Activated T-cell treated with anti-CD3 and anti-CD28 coated beads, Interleukin-2, amount 50 U/mL, for 72 hours (primary cell): ENCODE results near the gene TFCP2L1. TPM values are rescaled to one million over a fixed set of nuclear protein-coding genes. Genes with fewer than 3 reads are reported as not detected.
A peak's percentile ranks its signal among the peaks of the same experiment; 100 is the strongest.
"Not testable (repeated sequence)": the region's sequence is repeated elsewhere in the genome, so short reads cannot be mapped to it uniquely, and the experiment has no call there.

Source experiments
- ATAC-seq, 2 donors: fragments of 150-1000 bp; cut with Tn5 transposase; replicated peaks in 1 of 2; 2 replicates each; pipeline ENCODE4 v1.10.0; 2021; ENCODE audit warnings: moderate library complexity in 2 of 2, mild to moderate bottlenecking in 1 of 2
- DNase-seq, 2 donors: peaks; one replicate each; pipeline ENCODE4 v3.0.0; 2021 to 2022; ENCODE audit warnings: mixed read lengths in 1 of 2
- H3K27ac Mint-ChIP-seq: one replicate; pipeline ENCODE4 v1.8.0; 2022; ENCODE audit warnings: mild to moderate bottlenecking, moderate library complexity, mixed read lengths
- H3K27me3 Mint-ChIP-seq: one replicate; pipeline ENCODE4 v1.8.0; 2022; ENCODE audit warnings: low read depth, mixed read lengths
- H3K36me3 Mint-ChIP-seq, 2 donors: one replicate each; pipeline ENCODE4 v1.8.0; 2022; ENCODE audit warnings: mixed read lengths in 2 of 2, mild to moderate bottlenecking in 1 of 2; ENCODE audit not compliant: insufficient read depth in 2 of 2
- H3K4me1 Mint-ChIP-seq: one replicate; pipeline ENCODE4 v1.8.0; 2022; ENCODE audit warnings: low read depth, mixed read lengths
- H3K4me3 Mint-ChIP-seq, 2 donors: one replicate each; pipeline ENCODE4 v1.8.0; 2022; ENCODE audit warnings: mild to moderate bottlenecking in 2 of 2, mixed read lengths in 2 of 2, moderate library complexity in 2 of 2
- H3K9me3 Mint-ChIP-seq, 2 donors: one replicate each; pipeline ENCODE4 v1.8.0; 2022; ENCODE audit warnings: mixed read lengths in 2 of 2
- total RNA-seq, 2 donors: library from RNA; stranded (reverse); gene quantifications; one replicate each; pipeline ENCODE4 v1.2.3, GENCODE V29; 2022

Gene TFCP2L1
- total RNA-seq, 2 donors from 2014 or later, result 0.10 to 0.16 TPM

- Mint-ChIP-seq H3K27me3 (peaks cover 30% of the 10 kb centered on the region), H3K27ac (no peak overlapping the region), H3K4me1 (no peaks in the 10 kb centered on the region), H3K36me3 (no peaks in the 10 kb centered on the region), H3K9me3 (no peaks in the 10 kb centered on the region), H3K4me3 (no peak overlapping the region)
- ATAC-seq (peak in 1 of 2 donors; percentile 44), DNase-seq (no peak)
Observed at GRCh38 chr2:121309801-121310200, 24.8 kb upstream of the TFCP2L1 start.

- Mint-ChIP-seq H3K27me3 (peaks cover 33% of the 10 kb centered on the region), H3K9me3 (no peaks in the 10 kb centered on the region), H3K27ac (peak overlapping the region; percentile 21), H3K4me3 (no peak overlapping the region), H3K36me3 (no peaks in the 10 kb centered on the region), H3K4me1 (no peaks in the 10 kb centered on the region)
- no peak for DNase-seq
- ATAC-seq, result no peak
Observed at GRCh38 chr2:121309323-121309722, 24.3 kb upstream of the TFCP2L1 start.

GRCh38 chr2:121307048-121307447 lies 22.0 kb upstream of the TFCP2L1 start:
- H3K27ac Mint-ChIP-seq, result no peak overlapping the region
- no peak for DNase-seq
- no peaks in the 10 kb centered on the region for H3K36me3 Mint-ChIP-seq
- no peaks in the 10 kb centered on the region for H3K9me3 Mint-ChIP-seq
- no peak overlapping the region for H3K4me3 Mint-ChIP-seq
- H3K4me1 Mint-ChIP-seq, result no peaks in the 10 kb centered on the region
- ATAC-seq, result no peak
- peaks cover 33% of the 10 kb centered on the region for H3K27me3 Mint-ChIP-seq

DNA sequence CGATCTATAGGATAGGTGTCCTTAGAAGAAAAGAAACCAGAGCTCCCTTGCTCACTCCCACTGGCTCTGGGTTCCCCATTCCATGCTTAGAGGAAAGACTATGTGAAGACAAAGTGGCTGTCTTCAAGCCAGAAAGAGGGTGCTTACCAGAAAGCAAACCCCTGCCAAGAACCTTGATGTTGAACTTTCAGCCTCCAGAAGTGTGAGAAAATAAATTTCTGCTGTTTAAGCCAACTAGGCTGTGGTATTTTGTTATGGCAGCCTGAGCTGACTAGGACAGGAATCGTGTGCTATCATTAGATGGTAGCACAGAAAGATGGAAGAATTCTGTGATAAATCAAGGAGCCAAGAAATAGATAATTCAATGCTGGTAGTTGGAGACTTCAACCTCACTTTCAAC lies 19.9 kb upstream of the TFCP2L1 start:
- DNase-seq, result no peak
- Mint-ChIP-seq H3K27me3 (peaks cover 33% of the 10 kb centered on the region), H3K4me1 (no peaks in the 10 kb centered on the region)

DNA sequence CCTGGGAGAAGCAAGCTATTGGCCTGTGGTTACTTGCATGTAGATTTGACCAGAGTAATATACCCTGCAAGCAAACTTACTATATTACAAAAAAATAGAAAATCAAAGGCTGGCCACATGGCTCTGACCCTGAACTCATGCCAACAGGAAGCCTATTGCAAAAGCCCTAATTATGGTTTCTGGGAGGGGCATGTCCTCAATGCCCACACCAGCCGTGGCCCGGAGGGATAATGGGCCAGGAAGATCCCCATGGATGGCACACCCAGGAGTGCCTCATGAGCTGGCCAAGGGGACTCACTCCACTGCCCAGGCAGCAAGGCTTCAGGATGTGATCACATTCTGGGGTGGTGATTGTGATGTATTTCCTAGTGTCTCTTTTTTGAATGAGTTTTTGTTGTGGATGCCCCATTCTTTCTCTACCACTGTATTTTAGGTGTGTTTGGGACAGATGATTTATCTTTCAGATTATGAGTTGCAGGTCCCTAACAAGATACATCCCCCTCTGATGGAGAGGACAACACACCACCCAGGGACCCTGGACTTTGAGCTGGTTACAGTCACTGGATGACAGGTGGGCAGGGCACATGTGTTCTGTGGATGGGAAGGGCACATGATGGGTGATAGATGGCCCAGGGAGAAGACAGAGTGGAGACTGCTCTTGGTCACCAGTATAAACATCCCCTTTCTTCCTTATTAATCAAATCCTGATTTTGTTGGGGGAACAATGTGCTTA lies 18.7 kb upstream of the TFCP2L1 start:
- no peaks in the 10 kb centered on the region for H3K36me3 Mint-ChIP-seq
- DNase-seq, result no peak
- no peak overlapping the region for H3K27ac Mint-ChIP-seq
- no peak overlapping the region for H3K4me3 Mint-ChIP-seq
- ATAC-seq, result no peak
- no peaks in the 10 kb centered on the region for H3K9me3 Mint-ChIP-seq
- peaks cover 29% of the 10 kb centered on the region for H3K27me3 Mint-ChIP-seq
- H3K4me1 Mint-ChIP-seq, result no peaks in the 10 kb centered on the region

More for the DNA sequence above, 19.9 kb upstream of the TFCP2L1 start:
- no peaks in the 10 kb centered on the region for H3K36me3 Mint-ChIP-seq
- no peak overlapping the region for H3K4me3 Mint-ChIP-seq
- ATAC-seq, result no peak
- H3K27ac Mint-ChIP-seq, result no peak overlapping the region
- no peaks in the 10 kb centered on the region for H3K9me3 Mint-ChIP-seq

DNA sequence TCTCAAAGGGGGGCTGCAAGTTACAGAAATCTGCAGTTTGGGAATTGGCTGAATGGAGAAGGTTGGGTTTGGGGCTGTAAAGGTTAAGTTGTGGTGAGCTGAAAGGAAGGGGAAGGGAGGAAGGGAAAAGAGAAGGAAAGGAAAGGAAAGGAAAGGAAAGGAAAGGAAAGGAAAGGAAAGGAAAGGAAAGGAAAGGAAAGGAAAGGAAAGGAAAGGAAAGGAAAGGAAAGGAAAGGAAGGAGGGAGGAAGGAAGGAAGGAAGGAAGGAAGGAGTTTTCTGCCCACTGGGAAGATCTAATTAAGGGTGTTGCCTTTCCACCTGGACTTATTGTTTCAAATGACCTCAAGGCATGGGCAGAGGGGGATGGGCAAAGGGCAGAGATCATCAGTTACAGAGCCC lies 16.2 kb upstream of the TFCP2L1 start:
- not testable (repeated sequence) for H3K4me1 Mint-ChIP-seq, H3K27ac Mint-ChIP-seq, ATAC-seq, DNase-seq, H3K9me3 Mint-ChIP-seq, H3K4me3 Mint-ChIP-seq, H3K36me3 Mint-ChIP-seq
- peaks cover 17% of the 10 kb centered on the region for H3K27me3 Mint-ChIP-seq

GRCh38 chr2:121298476-121298875 lies 13.5 kb upstream of the TFCP2L1 start:
- H3K27ac Mint-ChIP-seq, result no peak overlapping the region
- DNase-seq (no peak), ATAC-seq (no peak)
- no peaks in the 10 kb centered on the region for H3K9me3 Mint-ChIP-seq
- peaks cover 8% of the 10 kb centered on the region for H3K27me3 Mint-ChIP-seq
- no peaks in the 10 kb centered on the region for H3K4me1 Mint-ChIP-seq
- no peaks in the 10 kb centered on the region for H3K36me3 Mint-ChIP-seq
- H3K4me3 Mint-ChIP-seq, result no peak overlapping the region

GRCh38 chr2:121297866-121298265 lies 12.9 kb upstream of the TFCP2L1 start:
- H3K36me3 Mint-ChIP-seq, H3K27ac Mint-ChIP-seq, DNase-seq, ATAC-seq, H3K4me3 Mint-ChIP-seq, H3K4me1 Mint-ChIP-seq, H3K9me3 Mint-ChIP-seq, H3K27me3 Mint-ChIP-seq: not testable (repeated sequence)

DNA sequence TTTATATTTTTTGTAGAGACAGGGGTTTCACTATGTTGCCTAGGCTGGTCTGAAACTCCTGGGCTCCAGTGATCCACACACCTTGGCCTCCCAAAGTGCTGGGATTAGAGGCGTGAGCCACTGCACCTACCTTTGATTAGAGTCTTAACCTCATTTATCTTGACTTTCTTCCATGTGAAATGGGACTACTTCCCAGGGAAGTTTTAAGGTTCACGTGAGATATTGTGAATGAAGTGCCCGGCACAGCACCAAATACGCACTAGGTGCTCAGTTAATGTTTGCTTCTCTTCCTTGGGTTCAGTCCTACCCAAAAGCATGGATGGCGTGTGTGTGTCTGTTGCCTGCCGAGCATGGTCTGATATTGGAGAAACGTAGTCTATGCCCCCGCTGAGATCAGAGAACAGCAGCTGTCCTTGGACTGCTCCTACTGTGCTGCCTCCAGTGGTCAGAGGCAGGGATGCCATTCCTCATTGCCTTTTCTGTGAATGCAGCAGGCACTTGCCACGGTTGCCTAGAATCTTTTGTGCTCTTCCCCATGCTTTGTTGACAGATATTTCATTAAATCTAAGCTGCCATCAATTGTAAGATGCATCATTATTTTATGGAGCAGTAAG lies 12.3 kb upstream of the TFCP2L1 start:
- Mint-ChIP-seq H3K27me3 (peaks cover 8% of the 10 kb centered on the region), H3K9me3 (no peaks in the 10 kb centered on the region), H3K27ac (no peak overlapping the region), H3K36me3 (no peaks in the 10 kb centered on the region), H3K4me1 (no peaks in the 10 kb centered on the region), H3K4me3 (no peak overlapping the region)
- no peak for ATAC-seq
- DNase-seq, result no peak

DNA sequence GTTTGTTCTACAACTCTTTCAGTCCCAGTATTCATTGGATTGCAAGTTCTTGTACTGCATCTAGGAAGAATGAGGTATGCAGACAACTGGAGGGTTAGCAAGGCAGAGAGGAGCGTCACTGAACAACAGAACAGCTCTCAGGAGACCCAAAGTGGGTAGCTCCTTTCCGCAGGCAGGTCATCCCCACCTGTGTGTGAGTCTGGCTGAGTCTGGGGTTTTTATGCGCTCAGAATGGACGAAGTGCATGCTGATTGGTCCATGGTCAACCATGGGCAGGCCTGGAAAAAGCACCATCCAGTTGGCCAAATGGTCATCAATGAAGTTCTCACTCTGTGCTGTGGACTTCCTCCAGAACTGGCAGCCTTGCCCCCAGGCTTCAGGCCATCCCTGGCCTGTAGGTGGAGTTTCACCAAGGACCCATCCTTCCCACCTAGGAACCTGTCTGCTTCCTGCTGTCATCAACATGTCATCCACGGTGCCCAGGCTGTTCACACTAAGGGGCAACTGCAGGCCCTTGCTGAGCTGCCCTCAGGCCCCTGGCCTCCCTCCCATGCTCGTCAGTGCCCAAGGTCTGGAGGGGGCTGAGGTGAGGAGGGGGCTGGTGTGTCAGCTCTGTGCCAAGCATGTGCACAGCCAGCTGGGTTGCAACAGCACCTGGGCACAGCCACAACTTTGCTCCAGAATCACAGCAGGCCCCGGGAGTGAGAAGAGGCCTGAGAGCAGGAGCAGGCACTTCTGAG lies 11.1 kb upstream of the TFCP2L1 start:
- no peaks in the 10 kb centered on the region for H3K36me3 Mint-ChIP-seq
- no peak for ATAC-seq

DNA sequence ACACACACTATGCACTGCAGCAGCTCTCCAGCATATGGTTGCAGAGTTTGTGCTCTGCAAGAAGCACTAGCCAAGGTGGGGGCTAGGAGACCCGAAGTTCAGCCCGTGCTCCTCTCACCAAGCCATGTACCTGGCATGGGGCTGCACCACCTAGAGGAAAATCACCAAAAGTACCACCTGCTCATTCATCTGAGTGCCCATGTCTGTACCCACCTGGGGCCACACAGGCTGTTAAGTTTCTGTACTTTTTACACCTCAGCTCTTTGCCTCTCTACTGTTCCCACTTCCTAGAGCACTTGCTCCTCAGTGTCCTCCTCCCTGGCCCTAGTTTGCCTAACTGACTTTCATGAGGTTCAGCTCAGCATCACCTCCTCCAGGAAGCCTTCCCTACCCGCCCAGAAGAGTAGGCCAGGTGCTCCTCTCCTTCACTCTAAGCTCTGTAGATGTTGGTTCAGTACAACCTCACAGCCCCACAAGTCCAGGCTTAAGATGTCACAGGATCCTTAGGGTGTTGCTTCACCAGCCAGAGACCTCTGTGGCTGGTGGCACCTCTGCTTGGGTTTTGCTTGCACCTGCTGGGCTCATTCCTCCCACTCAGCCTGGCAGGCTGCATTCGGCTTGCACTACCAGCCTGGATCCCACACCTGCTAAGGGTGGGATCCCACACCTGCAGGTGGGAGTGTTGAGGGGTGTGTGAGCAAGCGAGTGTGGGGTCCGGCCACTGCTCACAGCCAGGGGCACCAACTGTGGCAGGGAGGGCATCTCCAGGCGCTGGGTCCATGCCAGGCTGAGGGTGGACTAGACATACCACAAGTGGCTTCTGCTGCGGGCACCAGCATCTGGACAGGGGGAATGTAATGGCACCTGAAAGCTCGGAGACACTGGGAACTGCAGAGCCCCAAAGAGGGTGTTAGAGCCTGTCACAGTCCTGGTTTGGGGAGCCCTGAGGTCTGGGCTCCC lies 10.2 kb upstream of the TFCP2L1 start:
- ATAC-seq (no peak), DNase-seq (no peak)
- Mint-ChIP-seq H3K36me3 (no peaks in the 10 kb centered on the region), H3K4me1 (no peaks in the 10 kb centered on the region), H3K4me3 (no peak overlapping the region), H3K9me3 (no peaks in the 10 kb centered on the region), H3K27ac (no peak overlapping the region), H3K27me3 (peaks cover 8% of the 10 kb centered on the region)

More for the DNA sequence above, 11.1 kb upstream of the TFCP2L1 start:
- Mint-ChIP-seq H3K27ac (no peak overlapping the region), H3K4me1 (no peaks in the 10 kb centered on the region), H3K4me3 (no peak overlapping the region), H3K9me3 (no peaks in the 10 kb centered on the region), H3K27me3 (peaks cover 8% of the 10 kb centered on the region)
- no peak for DNase-seq

DNA sequence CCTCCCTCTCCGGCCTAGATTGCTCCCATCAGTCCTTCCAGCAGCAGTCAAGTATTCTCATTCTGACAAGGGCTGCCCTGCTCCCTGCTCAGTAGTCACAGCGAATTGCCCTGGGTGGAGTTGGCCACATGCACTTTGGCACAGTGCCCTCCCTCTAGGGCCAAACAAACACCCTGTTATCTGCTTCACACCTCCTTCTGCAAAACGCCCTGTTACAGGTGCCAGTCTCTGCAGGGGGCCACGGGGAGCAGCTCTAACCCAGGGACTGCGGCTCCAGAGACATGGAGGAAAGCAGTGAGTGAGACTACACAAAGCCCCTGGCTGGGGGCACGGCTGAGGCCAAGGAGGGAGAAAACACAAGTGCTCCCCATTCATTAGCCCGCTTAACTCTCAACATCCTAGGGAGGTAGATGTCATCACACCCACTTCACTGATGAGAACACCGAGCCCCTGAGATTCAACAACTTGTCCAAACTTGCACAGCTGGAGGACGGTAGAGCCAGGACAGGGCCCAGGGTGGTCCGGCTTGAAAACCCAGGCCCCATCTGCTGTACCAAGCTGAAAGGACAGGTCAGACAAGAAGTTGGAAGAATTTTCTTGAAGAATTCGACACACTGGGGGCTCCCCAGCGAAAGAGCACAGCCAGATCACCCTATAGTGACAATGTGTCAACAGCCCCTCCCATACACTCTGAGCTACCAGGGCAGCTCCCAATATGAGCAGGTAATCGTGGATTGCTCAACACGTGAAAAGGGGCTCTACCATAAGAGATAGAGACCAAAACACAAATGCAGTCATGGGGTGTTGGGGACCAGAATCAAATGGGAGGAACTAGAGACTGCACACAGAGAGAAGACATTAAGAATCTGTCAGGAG lies 8.7 kb upstream of the TFCP2L1 start:
- Mint-ChIP-seq H3K36me3 (no peaks in the 10 kb centered on the region), H3K9me3 (no peaks in the 10 kb centered on the region), H3K4me1 (no peaks in the 10 kb centered on the region), H3K27me3 (peaks cover 8% of the 10 kb centered on the region), H3K4me3 (no peak overlapping the region), H3K27ac (no peak overlapping the region)
- ATAC-seq (no peak), DNase-seq (no peak)
